ENCODE measurements around the gene TNFSF10. TPM values are rescaled to one million over a fixed set of nuclear protein-coding genes. Genes with fewer than 3 reads are reported as not detected.

Gene TNFSF10
- not detected for polyA plus RNA-seq (2012; ENCODE audit: insufficient read length, low read depth)

DNA sequence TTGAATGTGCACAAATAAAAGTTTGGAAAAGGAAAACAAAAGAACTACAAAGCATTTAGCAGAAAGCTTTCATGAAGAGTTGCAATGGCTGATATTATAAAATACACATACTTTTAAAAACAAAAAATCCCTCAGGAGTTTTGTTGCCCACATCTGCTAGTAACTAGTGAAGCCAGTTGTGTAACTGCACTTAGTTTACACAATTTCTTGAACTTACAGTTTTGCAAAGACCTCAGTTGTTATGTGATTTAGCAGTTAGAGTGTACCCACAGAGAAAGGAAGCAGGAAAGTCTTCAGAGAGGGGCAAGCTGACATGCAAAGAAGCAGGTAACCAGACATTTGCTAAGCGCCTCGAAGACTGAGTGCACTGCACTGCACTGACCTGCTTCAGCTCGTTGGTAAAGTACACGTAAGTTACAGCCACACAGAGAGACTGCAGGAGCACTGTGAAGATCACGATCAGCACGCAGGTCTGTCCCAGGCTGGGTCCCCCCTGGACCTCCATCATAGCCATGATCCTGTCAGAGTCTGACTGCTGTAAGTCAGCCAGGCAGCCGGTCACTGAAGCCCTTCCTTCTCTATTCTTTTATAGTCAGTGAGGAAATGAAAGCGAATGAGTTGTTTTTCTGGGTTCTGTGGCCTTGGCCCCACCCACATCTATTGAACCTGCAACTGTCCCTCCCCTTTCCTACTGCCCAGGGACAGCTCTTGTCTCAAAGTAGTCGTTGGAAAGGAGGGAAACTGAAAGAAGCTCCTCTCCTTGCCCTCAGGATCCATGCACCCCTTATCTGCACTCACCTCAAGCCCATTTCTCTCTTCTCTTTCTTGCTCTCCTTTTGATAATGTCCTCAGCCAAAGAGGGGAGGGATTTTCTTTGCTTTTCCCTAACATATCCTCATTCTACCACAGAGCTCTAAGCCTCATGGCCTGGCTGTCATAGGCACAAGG, at the start of gene TNFSF10:
Gene TNFSF10 (minus strand): TSS at position 560 of the 948 bp plus-strand sequence. CDS start 46 bp downstream, at position 514.
- TF ChIP-seq POLR2AphosphoS5 (IDR thresholded peaks at IDR 0.05; ENCODE audit: low read depth, low read length) (no peak), FOXP2 (optimal IDR thresholded peaks at IDR 0.05; ENCODE audit: borderline replicate concordance, extremely low read depth, extremely low read length, insufficient read depth) (no peak), TAF1 (IDR thresholded peaks at IDR 0.05; ENCODE audit: borderline replicate concordance, insufficient read depth, low read length) (no peak), SIN3A (IDR thresholded peaks at IDR 0.05; ENCODE audit: borderline replicate concordance, insufficient read depth, low read length) (no peak)
- TF ChIP-seq, protein P1, sequence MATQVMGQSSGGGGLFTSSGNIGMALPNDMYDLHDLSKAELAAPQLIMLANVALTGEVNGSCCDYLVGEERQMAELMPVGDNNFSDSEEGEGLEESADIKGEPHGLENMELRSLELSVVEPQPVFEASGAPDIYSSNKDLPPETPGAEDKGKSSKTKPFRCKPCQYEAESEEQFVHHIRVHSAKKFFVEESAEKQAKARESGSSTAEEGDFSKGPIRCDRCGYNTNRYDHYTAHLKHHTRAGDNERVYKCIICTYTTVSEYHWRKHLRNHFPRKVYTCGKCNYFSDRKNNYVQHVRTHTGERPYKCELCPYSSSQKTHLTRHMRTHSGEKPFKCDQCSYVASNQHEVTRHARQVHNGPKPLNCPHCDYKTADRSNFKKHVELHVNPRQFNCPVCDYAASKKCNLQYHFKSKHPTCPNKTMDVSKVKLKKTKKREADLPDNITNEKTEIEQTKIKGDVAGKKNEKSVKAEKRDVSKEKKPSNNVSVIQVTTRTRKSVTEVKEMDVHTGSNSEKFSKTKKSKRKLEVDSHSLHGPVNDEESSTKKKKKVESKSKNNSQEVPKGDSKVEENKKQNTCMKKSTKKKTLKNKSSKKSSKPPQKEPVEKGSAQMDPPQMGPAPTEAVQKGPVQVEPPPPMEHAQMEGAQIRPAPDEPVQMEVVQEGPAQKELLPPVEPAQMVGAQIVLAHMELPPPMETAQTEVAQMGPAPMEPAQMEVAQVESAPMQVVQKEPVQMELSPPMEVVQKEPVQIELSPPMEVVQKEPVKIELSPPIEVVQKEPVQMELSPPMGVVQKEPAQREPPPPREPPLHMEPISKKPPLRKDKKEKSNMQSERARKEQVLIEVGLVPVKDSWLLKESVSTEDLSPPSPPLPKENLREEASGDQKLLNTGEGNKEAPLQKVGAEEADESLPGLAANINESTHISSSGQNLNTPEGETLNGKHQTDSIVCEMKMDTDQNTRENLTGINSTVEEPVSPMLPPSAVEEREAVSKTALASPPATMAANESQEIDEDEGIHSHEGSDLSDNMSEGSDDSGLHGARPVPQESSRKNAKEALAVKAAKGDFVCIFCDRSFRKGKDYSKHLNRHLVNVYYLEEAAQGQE (IDR thresholded peaks at IDR 0.05; ENCODE audit: insufficient read depth in 1 of 2, low read depth in 2 of 2, low read length in 2 of 2), result no peak

DNA sequence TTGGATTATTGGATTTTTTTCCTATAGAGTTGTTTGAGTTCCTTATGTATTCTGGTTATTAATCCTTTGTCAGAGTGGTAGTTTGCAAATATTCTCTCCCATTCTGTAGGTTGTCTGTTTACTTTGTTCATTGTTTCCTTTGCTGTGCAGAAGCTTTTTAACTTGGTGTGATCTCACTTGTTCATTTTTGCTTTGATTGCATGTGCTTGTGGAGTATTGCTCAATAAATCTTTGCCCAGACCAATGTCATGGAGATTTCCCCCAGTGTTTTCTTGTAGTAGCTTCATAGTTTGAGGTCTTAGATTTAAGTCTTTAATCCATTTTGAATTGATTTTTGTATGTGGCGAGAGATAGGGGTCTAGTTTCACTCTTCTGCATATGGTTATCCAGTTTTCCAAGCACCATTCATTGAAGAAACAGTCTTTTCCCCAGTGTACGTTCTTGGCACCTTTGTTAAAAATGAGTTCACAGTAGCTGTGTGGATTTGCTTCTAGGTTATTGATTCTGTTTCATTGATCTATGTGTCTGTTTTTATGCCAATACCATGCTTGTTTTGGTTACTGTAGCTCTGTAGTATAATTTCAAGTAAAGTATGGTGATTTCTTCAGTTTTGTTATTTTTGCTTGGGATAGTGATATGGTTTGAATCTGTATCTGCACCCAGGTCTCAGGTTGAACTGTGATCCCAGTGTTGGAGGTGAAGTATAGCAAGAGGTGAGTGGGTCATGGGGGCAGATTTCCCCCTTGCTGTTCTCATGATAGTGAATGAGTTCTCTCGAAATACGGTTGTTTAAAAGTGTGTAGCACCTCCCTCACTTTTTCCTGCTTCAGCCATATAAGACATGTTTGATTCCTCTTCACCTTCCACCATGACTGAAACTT, 46.1 kb upstream of the TNFSF10 start:
- no peak for TF ChIP-seq TAF1 (IDR thresholded peaks at IDR 0.05; ENCODE audit: borderline replicate concordance, insufficient read depth, low read length)
- no peak for TF ChIP-seq FOXP2 (optimal IDR thresholded peaks at IDR 0.05; ENCODE audit: borderline replicate concordance, extremely low read depth, extremely low read length, insufficient read depth)
- TF ChIP-seq POLR2AphosphoS5 (IDR thresholded peaks at IDR 0.05; ENCODE audit: low read depth, low read length), result no peak
- no peak for TF ChIP-seq SIN3A (IDR thresholded peaks at IDR 0.05; ENCODE audit: borderline replicate concordance, insufficient read depth, low read length)
- TF ChIP-seq, protein P1 (IDR thresholded peaks at IDR 0.05; ENCODE audit: insufficient read depth in 1 of 2, low read depth in 2 of 2, low read length in 2 of 2), result no peak

DNA sequence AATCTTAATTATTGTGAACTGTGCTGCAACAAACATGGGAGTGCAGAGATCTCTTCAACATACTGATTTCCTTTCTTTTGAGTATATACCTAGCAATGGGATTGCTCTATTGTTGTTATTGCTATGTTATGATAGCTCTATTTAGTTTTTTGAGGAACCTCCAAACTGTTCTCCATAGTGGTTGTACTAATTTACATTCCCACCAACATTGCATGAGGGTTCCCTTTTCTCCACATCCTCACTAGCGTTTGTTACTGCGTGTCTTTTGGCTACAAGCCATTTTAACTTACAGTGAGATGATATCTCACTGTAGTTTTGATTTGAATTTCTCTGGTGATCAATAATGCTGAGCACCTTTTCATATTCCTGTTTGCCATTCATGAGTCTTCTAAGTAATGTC, 45.5 kb upstream of the TNFSF10 start:
- TF ChIP-seq POLR2AphosphoS5 (IDR thresholded peaks at IDR 0.05; ENCODE audit: low read depth, low read length) (no peak), FOXP2 (optimal IDR thresholded peaks at IDR 0.05; ENCODE audit: borderline replicate concordance, extremely low read depth, extremely low read length, insufficient read depth) (no peak), SIN3A (IDR thresholded peaks at IDR 0.05; ENCODE audit: borderline replicate concordance, insufficient read depth, low read length) (no peak), TAF1 (IDR thresholded peaks at IDR 0.05; ENCODE audit: borderline replicate concordance, insufficient read depth, low read length) (no peak)
- TF ChIP-seq, protein P1 (IDR thresholded peaks at IDR 0.05; ENCODE audit: insufficient read depth in 1 of 2, low read depth in 2 of 2, low read length in 2 of 2), result no peak

DNA sequence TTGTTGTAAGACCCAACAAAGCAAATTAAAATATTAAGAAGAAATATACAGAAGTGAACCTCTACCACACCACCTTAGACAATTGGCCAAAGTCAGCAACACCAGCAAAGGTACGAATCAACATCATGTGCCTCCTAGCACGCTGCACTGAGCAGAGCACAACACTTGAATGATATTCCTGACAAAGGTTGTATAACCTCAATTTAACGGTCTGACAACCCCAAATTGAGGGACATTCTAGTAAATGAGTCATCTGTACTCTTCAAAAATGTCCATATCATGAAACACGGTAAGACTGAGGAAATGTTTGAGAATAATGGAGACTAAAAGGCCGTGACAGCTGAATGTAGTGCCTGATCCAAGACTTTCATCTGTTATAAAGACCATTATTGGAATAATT, 41.3 kb upstream of the TNFSF10 start:
- TF ChIP-seq FOXP2 (optimal IDR thresholded peaks at IDR 0.05; ENCODE audit: borderline replicate concordance, extremely low read depth, extremely low read length, insufficient read depth) (no peak), POLR2AphosphoS5 (IDR thresholded peaks at IDR 0.05; ENCODE audit: low read depth, low read length) (no peak), SIN3A (IDR thresholded peaks at IDR 0.05; ENCODE audit: borderline replicate concordance, insufficient read depth, low read length) (no peak), TAF1 (IDR thresholded peaks at IDR 0.05; ENCODE audit: borderline replicate concordance, insufficient read depth, low read length) (no peak)
- TF ChIP-seq, protein P1 (IDR thresholded peaks at IDR 0.05; ENCODE audit: insufficient read depth in 1 of 2, low read depth in 2 of 2, low read length in 2 of 2), result no peak
